Astrocyte (in vitro differentiated cells and primary cell): ENCODE measurements around the gene NCBP3.

Experiments
- EZH2 ChIP-seq: IDR thresholded peaks from 2 replicates; pipeline ENCODE4 v1.6.1; 2012; ENCODE audit warnings: mild to moderate bottlenecking, low read length, inconsistent platforms; ENCODE audit not compliant: insufficient read depth
- TF ChIP-seq, protein P1 (sequence below): IDR thresholded peaks from 2 replicates; pipeline ENCODE4 v1.5.1; 2011; ENCODE audit warnings: low read depth, mild to moderate bottlenecking, inconsistent platforms, low read length, moderate library complexity; ENCODE audit not compliant: insufficient read depth

DNA sequence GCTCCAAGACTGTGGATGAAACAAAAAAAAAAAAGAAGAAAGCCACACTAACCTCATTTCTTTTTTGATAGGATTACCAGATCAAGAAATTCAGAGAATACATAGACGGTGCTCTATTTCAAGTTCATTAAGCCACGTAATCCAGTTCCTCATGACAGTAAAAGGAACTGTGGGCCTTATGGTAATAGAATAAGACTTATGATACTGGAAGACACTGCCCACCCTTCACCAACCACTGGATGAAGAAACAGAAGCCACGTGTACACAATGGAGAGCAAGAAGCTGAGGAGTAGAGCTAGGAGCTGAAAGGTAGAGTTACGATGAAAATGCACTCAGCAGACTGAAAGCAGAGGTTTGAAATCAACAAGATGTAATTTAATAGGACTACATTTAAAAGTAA, 11.2 kb downstream of the NCBP3 start:
- TF ChIP-seq, protein P1, sequence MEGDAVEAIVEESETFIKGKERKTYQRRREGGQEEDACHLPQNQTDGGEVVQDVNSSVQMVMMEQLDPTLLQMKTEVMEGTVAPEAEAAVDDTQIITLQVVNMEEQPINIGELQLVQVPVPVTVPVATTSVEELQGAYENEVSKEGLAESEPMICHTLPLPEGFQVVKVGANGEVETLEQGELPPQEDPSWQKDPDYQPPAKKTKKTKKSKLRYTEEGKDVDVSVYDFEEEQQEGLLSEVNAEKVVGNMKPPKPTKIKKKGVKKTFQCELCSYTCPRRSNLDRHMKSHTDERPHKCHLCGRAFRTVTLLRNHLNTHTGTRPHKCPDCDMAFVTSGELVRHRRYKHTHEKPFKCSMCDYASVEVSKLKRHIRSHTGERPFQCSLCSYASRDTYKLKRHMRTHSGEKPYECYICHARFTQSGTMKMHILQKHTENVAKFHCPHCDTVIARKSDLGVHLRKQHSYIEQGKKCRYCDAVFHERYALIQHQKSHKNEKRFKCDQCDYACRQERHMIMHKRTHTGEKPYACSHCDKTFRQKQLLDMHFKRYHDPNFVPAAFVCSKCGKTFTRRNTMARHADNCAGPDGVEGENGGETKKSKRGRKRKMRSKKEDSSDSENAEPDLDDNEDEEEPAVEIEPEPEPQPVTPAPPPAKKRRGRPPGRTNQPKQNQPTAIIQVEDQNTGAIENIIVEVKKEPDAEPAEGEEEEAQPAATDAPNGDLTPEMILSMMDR = no peak
- no peak for TF ChIP-seq EZH2
